HL-60/S4 treated with retinoic acid at 250 ng/mL for 4 days and 3 days (cell line): Measurements from ENCODE around the gene ME3.
"Not testable (repeated sequence)": the region's sequence is repeated elsewhere in the genome, so short reads cannot be mapped to it uniquely, and the experiment has no call there.

ENCODE experiments used
- in situ Hi-C: fragments of 300-500 bp; cut with MboI; formaldehyde crosslinking; loops from 2 replicates; pipeline ENCODE4 v1.7.0; 2022; ENCODE audit warnings: low sequenced_read_pairs

ME3 gene

DNA sequence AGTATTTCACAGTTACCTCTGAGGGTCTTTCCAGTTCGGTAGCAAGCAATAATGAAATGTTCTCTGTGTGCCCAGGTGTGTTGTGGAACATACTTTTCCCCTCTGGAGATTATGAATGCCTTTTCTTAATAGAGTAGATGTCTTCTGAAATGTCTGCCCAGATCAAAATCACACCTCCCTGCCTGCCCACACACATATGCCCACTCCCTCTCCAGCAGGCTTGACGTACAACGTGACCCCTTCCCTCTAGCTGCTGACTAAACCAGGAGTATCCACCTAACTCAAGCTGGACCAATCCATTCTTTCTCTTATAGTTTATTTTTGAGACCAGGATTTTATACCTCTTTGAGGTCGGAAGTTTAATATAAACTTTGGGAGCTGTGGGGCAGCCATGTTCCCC, 48.7 kb downstream of the ME3 start:
- in situ Hi-C loops: no loop called here

DNA sequence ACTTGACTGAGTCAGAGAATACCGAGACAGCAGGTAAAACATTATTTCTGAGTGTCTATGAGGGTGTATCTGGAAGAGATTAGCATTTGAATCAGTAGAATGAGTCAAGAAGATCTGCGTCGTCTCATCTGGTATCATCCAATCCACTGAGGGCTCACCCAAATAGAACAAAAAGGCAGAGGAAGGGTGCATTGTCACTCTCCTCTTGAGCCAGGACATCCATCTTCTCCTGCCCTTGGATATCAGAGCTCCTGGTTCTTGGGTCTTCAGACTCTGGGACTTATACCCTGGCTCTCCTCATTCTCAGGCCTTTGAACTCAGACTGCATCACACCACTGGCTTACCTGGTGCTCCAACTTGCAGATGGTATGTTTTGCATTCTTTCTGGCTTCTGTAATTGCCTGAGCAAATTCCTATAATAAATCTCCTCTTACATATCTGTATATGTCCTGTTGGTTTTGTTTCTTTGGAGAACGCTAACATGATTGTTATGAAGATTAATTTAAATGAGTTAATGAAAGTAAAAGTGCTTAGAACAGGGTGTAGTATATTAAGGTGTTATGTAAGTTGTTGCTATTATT, 49.3 kb downstream of the ME3 start:
- in situ Hi-C loops: no loop called here

DNA sequence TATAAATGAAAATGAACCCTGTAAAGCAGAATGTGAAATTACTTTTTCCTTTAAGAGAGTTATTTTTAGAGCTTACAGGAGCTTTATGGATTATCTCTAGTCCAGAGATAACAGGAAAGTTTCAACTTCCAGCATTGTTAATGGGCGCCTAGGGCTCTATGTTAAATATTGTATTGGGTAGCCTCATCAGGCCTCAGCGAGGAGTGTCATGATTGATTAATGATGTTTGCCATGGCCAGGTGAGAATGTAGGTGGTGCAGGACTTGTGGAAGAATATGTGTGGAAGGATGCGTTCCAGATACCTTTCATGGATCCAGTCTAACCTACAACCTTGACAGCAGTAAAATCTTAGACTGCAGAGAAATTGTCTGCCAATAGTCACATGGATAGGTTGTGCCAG, 50.6 kb downstream of the ME3 start:
- in situ Hi-C loops: no loop called here

DNA sequence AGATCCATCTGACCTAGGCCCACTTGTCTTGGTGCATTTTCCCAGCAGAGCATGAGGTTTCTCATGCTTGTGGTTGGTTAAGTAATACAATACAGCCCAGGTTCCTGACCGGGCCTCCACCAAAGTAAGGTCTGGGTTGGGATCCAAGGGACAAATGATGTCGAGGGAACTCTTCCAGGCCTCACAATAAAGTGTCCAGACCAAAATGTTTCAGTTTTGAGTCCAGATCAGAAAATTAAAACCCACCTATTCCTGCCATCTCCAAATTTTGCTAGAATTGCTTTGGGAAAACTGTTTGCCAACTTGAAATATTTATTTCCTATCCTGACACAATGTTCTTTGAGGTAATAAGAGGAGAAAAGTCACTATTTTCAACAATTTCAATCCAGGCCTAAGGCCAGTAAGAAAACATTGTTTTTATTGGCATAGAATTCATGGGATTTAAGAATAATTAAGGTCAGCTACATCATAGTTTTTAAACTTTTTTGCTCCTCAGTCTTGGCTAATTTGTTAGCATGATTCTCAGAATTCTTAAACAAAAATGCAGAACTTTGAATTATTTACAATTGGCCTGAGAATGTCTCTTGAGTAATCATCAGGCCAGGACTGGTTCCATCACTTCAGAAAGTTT, 51.4 kb downstream of the ME3 start:
- in situ Hi-C loops: no loop called here

DNA sequence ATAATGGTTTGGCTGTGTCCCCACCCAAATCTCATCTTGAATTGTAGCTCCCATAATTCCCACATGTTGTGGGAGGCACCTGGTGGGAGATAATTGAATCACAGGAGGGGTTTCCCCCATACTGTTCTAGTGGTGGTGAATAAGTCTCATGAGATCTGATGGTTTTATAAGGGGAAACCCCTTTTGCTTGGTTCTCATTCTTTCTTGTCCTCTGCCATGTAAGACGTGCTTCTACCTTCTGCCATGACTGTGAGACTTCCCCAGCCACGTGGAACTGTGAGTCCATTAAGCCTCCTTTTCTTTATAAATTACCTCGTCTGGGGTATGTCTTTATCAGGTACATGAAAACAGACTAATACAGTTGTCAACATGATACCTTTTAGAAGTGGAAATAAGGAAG, 53.0 kb downstream of the ME3 start:
- in situ Hi-C loops: not testable (repeated sequence)

DNA sequence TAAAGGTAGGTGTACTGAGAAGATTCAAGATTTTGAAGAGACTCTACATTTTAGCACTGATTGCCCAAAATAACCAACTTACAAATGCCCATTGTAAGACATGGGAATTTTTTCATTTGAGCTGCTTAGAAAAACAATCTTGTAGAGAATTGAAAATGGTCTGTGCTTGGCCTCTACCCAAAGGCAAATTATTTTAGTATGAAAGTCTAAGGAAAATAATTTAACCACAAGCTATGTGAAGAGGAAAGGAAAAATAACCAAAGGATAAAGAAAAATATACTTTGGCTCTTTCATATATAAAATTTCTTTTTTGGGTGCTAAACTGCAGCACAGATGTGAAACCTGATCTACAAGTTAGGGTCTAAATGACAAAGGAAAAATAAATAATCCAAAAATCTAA, 54.9 kb downstream of the ME3 start:
- in situ Hi-C loops: no loop called here

DNA sequence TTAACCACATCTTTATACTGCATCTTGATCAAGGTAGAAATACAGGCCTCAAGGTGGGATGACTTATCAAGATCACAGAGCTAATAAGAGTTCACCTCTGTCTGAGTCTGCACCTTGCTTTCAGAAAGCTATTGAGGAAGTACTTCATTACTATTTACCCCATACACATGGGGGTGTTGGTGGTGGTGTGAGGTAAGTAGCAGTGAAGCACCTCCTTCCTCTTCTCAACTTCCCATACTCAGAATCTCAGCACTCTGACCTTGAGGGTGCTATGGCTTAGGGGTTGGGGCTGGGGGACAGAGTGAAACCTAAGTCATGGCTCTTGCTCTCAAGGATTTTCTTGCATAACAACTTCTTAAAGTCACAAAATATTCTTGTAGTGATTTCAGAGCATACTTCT, 56.9 kb downstream of the ME3 start:
- in situ Hi-C loops: no loop called here

DNA sequence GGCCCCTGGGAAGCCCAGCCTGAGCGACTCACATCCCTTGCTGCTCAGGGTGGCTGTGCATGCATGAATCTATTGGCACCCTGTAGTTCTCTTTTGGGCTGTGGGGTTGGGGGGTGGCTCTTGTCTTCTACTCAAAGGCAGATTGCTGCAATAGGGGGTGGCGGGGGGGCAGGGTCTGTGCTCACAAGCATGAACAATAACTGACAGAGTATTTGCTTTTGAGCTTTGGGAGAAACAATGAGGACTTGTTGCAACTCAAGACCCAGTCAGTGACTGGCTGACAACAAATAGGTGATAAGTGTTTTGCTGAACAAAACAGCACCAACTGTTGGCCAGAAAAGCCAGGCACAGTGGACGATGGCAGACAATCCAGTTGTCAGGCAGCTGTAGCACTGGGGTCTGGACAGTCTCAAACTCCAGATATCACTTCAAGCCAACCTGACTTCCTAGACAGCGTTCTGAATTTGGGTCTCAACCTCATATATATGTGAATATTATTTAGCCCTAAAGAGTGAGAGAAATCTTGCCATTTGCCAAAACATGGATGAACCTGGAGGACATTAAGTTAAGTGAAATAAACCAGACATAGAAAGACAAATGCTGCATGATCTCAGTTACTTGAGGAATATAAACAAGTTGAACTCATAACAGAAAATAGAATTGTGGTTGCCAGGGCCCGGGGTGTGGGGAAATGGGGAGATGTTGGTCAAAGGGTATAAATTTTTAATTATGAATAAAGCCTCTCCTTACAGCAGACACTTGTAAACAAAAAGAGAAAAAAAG, 61.7 kb downstream of the ME3 start:
- in situ Hi-C loops: no loop called here

DNA sequence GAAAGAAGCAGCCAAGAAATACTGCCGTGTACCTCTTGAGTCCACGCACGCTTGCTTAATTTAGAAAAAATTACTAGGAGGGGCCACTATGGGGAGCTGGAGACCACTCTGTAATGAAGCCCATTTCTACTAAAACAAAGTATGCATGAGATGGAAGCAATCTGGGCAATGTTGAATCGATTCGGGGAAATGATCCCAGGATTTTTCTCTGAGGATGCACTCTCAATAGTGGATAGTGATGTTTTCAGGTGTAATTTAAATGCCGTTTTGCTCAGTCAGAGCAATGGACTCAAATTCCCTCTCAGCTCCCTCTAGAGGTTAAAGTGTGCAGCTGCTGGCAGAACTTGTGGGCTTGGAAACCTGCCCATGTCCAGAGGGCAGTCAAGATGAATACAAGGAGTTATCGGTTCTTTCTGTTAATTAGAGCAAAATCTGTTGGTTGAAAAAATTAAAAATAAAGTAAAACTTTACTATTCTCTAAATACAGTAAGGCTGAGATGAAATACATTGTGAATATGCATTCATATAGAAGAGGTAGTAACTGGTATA, 64.1 kb downstream of the ME3 start:
- in situ Hi-C loops: no loop called here

DNA sequence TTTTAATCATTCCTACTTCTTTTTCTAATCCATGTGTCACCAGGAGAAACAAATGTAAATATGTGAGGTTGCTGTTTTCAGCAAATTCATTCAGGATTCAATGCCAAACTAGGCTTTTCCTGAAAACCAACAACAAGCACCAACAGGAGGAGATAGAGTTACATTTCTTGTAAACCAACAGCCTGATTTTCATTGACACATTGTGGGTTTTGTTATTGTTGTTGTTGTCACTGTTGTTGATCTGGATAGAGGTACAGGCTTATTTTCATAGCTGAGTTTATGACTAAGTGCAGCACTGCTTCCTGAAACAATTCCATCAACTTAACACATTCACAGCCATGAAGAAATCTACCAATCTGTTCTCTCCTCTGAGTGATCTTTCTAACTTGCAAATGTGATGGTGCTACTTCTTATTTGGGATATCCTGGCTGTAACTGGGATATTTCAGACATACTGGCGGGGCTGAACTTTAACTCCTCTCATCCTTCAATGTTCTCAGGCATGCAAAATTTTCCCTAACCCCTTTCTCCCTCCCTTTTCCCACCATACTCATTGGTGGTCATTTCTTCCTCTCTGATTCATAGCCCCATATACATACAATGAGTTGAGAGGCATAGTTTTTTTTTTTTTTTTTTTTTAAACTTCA, 65.5 kb downstream of the ME3 start:
- in situ Hi-C loops: no loop called here

DNA sequence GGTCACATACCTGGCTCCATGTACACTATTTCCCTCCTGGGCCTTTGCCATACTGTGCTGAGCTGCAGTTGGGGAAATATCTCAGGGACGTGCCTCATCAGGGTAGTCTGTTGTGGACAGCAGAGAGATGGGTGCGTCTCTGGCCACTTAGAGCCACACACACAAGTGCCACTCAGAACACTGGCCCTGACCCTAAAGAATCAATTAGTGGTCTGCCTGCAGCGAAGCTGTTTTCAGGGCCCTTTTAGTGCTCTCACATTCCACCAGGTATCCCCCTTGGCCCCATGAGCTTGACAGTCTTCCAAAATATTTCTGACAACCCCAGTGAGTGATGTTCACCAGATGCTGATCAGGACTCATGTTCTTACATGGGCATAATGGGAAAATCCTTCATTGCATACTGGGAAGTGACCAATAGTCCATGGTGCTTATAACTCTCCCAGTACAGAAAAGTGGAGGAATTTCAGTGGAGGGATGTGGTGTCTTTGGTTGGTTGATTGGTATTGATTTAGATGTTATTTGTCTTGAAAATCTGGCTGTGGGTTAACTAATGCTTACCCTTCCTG, 66.1 kb downstream of the ME3 start:
- in situ Hi-C loops: no loop called here

DNA sequence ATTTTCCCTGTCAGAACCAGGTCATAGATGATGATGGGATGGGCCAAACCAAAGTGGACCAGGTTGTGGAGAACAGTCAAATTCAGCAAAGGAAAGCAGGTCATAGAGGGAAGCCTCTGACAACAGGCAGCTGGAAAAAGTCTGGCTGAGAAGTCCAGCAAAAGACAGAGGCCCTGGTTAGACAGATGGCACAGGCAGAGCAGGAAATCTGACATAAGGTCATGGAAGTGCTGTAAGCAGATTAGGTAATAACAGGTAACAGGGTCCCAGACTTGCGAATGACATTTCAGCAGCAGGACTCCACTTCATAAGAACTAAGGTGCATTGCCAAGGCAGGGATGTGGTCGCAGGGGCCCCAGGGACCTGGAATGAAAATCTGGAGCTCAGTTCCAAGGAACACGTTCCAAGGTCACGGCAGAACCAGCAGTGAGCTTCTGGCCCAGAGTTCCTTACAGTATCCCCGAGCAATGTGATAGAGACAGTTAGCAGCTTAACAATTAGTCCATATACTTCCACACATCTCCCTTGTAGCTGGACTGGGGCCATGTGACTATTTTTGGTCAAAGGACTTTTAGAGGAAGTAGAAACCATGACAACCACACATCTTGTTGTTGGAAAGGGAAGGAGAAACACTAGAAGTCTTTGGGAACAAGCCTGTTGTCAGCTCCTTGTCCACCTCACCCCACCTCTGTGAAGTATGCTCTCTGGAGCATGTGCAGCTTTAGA, 75.4 kb downstream of the ME3 start:
- in situ Hi-C loops: no loop called here

DNA sequence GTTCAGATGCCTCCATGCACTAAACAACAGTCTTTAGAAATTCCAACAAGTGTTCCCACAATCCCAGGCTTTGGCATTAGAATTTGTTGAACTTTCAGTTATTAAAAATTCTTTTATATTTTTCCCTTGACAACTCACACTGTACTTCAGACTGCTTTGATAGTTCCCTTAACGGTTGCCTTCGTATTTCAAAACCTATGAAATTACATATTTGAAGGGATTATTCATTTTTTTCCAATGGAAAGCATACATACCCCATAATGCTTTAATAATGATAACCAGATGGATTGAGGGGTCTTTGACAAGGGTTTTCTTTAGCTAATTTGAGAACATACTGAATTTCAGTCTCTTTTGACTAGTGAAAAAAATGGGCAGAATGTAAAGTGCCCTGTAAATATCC, 76.5 kb downstream of the ME3 start:
- in situ Hi-C loops: no loop called here

DNA sequence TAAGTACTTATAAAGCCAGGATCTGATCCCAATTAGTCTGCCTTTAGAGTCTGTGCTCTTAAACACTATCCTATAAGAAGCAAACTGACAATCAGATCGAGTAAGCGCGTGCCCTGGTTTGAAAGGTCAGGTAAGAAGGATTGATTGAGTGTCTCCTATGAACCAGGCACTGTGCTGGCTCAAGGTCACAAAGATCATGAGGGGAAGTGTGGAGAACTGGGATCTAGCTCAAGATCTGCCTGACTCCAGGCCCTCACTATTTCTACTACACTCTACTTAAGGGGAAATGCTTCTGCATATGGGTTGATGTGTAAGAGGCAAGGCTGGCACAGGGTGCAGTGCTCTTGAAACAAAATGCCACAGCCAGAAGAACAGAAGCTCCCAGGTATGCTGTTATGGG, 77.0 kb downstream of the ME3 start:
- in situ Hi-C loops: no loop called here

DNA sequence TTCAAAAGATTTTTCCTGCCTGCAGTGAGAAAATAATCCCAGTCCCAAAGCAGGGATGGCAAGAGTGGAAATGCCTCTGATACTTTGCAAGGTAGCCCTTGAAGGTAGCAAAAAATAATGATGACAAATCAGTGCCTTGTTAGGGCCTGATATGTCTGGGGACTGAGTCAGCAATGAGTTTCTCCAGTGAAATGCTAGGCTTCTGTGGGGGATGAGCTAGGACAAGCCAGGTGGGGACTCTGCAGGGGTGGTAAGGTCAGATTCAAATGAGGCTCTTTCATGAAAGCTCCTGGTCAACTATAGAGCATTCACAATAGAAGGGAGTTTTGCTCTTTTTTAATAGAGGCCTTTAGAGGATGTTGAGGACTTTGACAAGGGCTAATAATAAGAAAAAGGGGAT, 77.7 kb downstream of the ME3 start:
- in situ Hi-C loops: no loop called here

DNA sequence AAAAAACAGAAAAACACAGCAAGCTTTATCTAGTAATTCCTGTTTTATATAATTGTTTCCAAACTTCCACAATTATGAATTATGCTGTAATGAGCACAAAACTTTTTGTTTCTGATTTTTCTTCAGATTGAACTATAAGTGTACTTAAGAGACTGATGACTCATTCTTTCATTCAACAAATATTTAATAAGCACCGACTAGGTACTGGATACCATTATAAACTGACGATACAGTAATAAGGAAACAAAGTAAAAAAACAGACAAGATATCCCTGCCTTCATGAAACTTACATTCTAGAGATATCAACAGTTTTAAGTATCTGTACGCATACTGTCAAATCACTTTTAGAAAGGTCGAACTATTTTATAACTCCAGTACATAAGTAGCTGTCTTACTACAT, 78.6 kb downstream of the ME3 start:
- in situ Hi-C loops: no loop called here

DNA sequence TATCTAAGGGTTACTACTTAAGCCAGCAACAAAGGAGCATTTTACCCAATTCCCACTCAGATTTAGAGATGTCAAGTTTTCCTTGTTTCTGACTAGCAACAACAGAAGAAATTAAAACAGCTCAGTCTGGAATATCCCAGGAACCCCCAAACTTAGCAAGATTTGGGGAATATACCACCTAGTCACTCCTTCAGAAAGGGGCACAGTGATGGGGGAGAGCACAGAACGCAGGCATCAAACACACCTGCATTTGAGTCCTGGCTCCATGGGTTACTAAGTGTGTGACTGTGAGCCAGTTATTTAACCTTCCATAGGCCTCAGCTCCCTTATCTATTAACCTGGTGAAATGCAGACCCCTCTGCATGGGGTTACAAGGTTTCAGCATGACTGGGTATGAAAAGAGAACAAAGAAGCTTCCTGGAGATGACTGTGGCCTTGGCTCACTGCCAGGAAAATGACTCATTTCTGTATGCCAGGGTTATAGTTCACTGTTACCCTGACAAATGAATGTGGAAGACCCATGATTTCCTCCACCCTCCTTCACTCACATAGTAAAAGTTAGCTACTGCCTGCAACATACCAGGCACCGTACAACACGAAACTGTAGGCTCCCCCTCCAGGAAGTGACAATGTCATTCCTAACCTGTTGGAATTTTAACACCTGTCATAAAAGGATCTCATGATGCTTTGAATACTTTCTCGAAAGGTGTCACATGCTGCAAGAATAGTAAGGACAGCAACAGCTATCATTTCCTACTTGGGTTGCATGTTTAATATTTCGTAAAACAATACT, 79.6 kb downstream of the ME3 start:
- in situ Hi-C loops: no loop called here

DNA sequence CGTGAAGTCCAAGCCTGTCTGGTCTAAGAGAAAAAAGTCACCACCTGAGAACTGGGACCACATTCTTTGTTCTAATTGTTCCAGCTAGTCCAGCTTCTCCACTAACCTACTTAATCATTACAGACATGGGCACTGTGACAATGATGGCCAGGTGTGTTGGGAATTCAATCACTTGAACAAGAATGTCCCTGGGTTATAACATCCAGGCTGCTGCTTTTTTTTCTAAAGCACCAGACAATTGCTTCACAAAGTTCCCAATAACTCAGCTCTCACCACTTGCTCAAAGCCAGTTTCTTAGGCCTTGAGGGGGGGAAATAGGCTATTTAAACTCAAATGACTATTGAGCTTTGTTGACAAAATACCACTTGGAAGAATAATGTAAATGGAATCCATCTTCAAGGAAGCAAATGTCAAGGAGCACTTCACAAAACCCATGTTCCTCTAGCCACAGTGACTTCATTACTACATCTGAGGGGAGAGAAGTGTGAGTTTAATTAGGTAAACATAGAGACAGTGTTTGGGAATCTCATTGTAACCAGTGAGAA, 80.3 kb downstream of the ME3 start:
- in situ Hi-C loops: no loop called here

DNA sequence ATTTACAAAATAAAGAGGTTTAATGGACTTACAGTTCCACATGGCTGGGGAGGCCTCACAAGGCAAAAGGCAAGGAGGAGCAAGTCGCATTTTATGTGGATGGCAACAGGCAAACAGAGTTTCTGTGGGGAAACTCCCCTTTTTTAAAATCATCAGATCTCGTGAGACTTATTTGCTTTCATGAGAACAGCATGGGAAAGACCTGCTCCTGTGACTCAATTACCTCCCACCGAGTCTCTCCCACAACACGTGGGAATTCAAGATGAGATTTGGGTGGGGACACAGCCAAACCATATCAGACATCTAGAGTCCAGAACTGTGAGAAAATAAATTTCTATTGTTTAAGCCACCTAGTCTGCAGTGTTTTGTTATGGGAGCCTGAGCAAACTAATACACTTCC, 80.8 kb downstream of the ME3 start:
- in situ Hi-C loops: no loop called here
